Chondrocyte (in vitro differentiated cells): ENCODE results near the gene CRYM. TPM values are rescaled to one million over a fixed set of nuclear protein-coding genes. Genes with fewer than 3 reads are reported as not detected.

Source experiments
- DNase-seq: peaks from one replicate; pipeline ENCODE4 v3.0.0; 2021; ENCODE audit warnings: mixed read lengths, low spot score
- H3K27ac Mint-ChIP-seq: one replicate; pipeline ENCODE4 v1.8.0; 2021; ENCODE audit warnings: mild to moderate bottlenecking, moderate library complexity, mixed read lengths; ENCODE audit not compliant: unreplicated experiment
- H3K27me3 Mint-ChIP-seq: 2 replicates; pipeline ENCODE4 v1.8.0; 2021; ENCODE audit warnings: low read depth, mixed read lengths
- H3K36me3 Mint-ChIP-seq: 2 replicates; pipeline ENCODE4 v1.8.0; 2021; ENCODE audit warnings: low read depth, mixed read lengths
- H3K4me1 Mint-ChIP-seq: 2 replicates; pipeline ENCODE4 v1.8.0; 2021; ENCODE audit warnings: low read depth, mild to moderate bottlenecking, mixed read lengths
- H3K4me3 Mint-ChIP-seq: one replicate; pipeline ENCODE4 v1.8.0; 2021; ENCODE audit warnings: mild to moderate bottlenecking, moderate library complexity, mixed read lengths; ENCODE audit not compliant: unreplicated experiment
- H3K9me3 Mint-ChIP-seq: 2 replicates; pipeline ENCODE4 v1.8.0; 2021; ENCODE audit warnings: low read depth, mixed read lengths
- total RNA-seq: library from RNA; stranded (reverse); gene quantifications from 3 replicates; pipeline ENCODE4 v1.2.1, GENCODE V29; 2021
- TF ChIP-seq, protein P1 (sequence below): fragments of 200-600 bp; sonication (generic); IDR thresholded peaks from 2 replicates; pipeline ENCODE4 v1.5.0; 2021; ENCODE audit warnings: antibody characterized with exemption, mild to moderate bottlenecking, moderate library complexity

The CRYM gene
- total RNA-seq, 1 donor from 2014 or later: not detected

GRCh38 chr16:21224800-21225199 is 53.3 kb downstream of the CRYM start:
- Mint-ChIP-seq H3K27me3 (peaks cover 38% of the 10 kb centered on the region), H3K36me3 (no peaks in the 10 kb centered on the region), H3K9me3 (peaks cover 9% of the 10 kb centered on the region), H3K4me3 (no peak overlapping the region), H3K27ac (no peak overlapping the region), H3K4me1 (no peaks in the 10 kb centered on the region)
- no peak for DNase-seq
- TF ChIP-seq, protein P1, sequence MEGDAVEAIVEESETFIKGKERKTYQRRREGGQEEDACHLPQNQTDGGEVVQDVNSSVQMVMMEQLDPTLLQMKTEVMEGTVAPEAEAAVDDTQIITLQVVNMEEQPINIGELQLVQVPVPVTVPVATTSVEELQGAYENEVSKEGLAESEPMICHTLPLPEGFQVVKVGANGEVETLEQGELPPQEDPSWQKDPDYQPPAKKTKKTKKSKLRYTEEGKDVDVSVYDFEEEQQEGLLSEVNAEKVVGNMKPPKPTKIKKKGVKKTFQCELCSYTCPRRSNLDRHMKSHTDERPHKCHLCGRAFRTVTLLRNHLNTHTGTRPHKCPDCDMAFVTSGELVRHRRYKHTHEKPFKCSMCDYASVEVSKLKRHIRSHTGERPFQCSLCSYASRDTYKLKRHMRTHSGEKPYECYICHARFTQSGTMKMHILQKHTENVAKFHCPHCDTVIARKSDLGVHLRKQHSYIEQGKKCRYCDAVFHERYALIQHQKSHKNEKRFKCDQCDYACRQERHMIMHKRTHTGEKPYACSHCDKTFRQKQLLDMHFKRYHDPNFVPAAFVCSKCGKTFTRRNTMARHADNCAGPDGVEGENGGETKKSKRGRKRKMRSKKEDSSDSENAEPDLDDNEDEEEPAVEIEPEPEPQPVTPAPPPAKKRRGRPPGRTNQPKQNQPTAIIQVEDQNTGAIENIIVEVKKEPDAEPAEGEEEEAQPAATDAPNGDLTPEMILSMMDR: no peak

- Mint-ChIP-seq H3K27ac (no peak overlapping the region), H3K9me3 (peaks cover 9% of the 10 kb centered on the region), H3K36me3 (no peaks in the 10 kb centered on the region), H3K4me3 (no peak overlapping the region), H3K27me3 (peaks cover 37% of the 10 kb centered on the region), H3K4me1 (no peaks in the 10 kb centered on the region)
- TF ChIP-seq, protein P1: no peak
- DNase-seq: no peak
Observed at GRCh38 chr16:21223787-21224186, 54.3 kb downstream of the CRYM start.

DNA sequence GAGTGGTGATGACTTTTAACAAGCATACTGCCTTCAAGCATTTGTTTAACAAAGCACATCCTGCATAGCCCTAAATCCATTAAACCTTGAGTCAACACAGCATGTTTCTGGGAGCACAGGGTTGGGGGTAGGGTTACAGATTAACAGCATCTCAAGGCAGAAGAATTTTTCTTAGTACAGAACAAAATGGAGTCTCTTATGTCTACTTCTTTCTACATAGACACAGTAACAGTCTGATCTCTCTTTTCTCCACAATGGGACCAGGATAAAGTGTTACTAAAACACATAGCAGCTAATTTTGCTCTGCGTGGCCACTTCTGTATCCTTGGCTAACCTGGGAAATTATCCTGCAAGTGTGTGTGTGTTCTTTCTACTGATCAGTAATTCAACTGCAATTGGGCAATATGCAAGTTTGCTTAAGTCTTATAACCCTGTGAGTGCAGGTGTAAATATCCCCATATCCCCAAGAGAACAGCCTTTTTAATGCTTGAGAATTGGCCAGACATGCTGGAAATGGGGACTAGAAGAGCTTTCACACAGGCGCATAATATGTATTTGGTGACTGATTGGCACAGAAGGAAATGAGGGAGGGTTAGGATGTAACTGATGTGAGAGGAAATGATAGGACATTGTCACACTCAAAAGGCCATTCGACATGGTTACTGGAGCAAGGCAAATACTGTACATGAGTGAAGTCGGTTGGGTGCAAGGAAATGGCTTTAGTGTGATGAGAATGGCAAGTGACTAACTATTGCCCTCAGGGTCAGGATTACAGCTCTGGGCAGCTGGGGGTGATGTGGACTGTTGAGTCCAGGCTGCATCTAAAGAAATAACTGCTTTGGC is 55.4 kb downstream of the CRYM start:
- H3K9me3 Mint-ChIP-seq: peaks cover 9% of the 10 kb centered on the region
- H3K27ac Mint-ChIP-seq: no peak overlapping the region
- H3K4me1 Mint-ChIP-seq: no peaks in the 10 kb centered on the region
- no peaks in the 10 kb centered on the region for H3K36me3 Mint-ChIP-seq
- TF ChIP-seq, protein P1: no peak
- peaks cover 31% of the 10 kb centered on the region for H3K27me3 Mint-ChIP-seq
- H3K4me3 Mint-ChIP-seq: no peak overlapping the region
- DNase-seq: no peak

- peaks cover 11% of the 10 kb centered on the region for H3K9me3 Mint-ChIP-seq
- TF ChIP-seq, protein P1: no peak
- no peak overlapping the region for H3K4me3 Mint-ChIP-seq
- H3K4me1 Mint-ChIP-seq: no peaks in the 10 kb centered on the region
- no peak for DNase-seq
- H3K27ac Mint-ChIP-seq: no peak overlapping the region
- H3K27me3 Mint-ChIP-seq: peaks cover 27% of the 10 kb centered on the region
- no peaks in the 10 kb centered on the region for H3K36me3 Mint-ChIP-seq
Observed at GRCh38 chr16:21219551-21219950, 58.5 kb downstream of the CRYM start.

DNA sequence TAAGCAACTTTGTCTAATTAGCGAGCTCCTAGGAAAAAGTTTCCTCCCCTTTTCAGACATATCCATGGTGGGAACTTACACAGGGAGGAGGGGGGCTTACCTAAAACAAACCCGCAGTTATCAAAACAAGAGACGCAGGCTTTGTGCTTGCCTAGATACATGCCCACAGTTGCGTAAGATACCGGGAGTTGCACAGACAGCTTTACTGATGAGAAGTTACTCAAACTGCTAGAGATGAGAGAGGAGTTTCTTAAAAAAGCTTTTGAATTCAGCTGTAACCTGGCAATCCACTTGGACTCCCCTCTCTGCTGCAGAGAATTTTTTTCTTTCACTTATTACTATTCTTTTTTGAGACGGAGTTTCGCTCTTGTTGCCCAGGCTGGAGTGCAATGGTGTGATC is 59.9 kb downstream of the CRYM start:
- H3K36me3 Mint-ChIP-seq: no peaks in the 10 kb centered on the region
- no peak for DNase-seq
- no peaks in the 10 kb centered on the region for H3K4me1 Mint-ChIP-seq
- H3K9me3 Mint-ChIP-seq: peaks cover 11% of the 10 kb centered on the region
- H3K27me3 Mint-ChIP-seq: peaks cover 34% of the 10 kb centered on the region
- H3K4me3 Mint-ChIP-seq: no peak overlapping the region
- TF ChIP-seq, protein P1: no peak
- H3K27ac Mint-ChIP-seq: no peak overlapping the region
